Prostate gland (tissue), 2 donors: ENCODE measurements around the gene ACOX1.

Experiments
- CTCF ChIP-seq, 4 experiments: fragments of 200-600 bp in 2 of 4; fragments of 450-650 bp in 2 of 4; sonication (generic) in 2 of 4; IDR thresholded peaks; 1 replicate in 3 of 4; 2 replicates in 1 of 4; pipeline ENCODE4 v1.5.1; 2016 to 2019; ENCODE audit warnings: antibody characterized with exemption in 4 of 4, mild to moderate bottlenecking in 2 of 4, moderate library complexity in 2 of 4
- POLR2A ChIP-seq: fragments of 450-650 bp; IDR thresholded peaks from one replicate; pipeline ENCODE4 v1.6.1; 2016; ENCODE audit warnings: antibody characterized with exemption, mild to moderate bottlenecking

- TF ChIP-seq POLR2A (no peak), CTCF (IDR thresholded peaks at IDR 0.05) (no peak)
These were observed 30.5 kb upstream of the ACOX1 start for GRCh38 chr17:76009447-76009846.
